NCI-H1048 (cell line): ENCODE results near the gene SMARCD2.

Experiments used
- DNase-seq: peaks from one replicate; lab custom pipeline; 2025; lab: John Stamatoyannopoulos, UW

The SMARCD2 gene

DNA sequence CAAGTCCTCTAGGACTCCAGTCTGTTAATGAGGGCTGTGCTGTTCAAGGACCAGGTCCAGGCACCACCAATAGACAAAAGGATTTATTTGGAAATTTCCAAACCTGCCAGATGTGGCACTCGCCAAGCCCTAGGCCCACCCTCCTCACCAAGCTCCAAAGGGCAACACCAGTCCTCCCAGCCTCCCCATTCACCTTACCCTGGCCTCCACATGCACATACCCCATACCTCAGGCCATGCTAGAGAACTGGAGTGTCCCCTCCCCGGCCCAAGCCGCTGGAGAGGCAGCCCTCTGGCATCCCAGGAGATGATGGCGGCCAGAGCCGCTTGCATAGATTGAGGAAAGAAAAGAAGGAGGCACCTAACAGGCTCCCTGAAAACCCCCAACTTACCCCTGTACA, 10.5 kb downstream of the SMARCD2 start:
- DNase-seq, result no peak

DNA sequence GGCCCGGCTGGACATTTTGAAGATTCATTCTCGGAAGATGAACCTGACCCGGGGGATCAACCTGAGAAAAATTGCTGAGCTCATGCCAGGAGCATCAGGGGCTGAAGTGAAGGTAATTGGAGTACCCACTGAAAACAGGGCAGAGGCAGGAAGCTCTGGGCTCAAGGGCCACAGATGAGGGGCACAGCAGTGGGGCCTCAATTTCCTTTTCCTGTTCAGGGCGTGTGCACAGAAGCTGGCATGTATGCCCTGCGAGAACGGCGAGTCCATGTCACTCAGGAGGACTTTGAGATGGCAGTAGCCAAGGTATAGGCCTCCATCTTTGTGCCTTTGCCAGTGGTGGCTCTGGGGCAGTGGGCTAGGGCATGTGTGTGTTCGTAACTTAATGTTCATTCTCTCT, 11.0 kb downstream of the SMARCD2 start:
- DNase-seq, result no peak

GRCh38 chr17:63830904-63831491, 11.5 kb downstream of the SMARCD2 start:
- no peak for DNase-seq

- no peak for DNase-seq
Observed at GRCh38 chr17:63830278-63830677, 12.2 kb downstream of the SMARCD2 start.

- no peak for DNase-seq
Observed at GRCh38 chr17:63828936-63829335, 13.5 kb downstream of the SMARCD2 start.

DNA sequence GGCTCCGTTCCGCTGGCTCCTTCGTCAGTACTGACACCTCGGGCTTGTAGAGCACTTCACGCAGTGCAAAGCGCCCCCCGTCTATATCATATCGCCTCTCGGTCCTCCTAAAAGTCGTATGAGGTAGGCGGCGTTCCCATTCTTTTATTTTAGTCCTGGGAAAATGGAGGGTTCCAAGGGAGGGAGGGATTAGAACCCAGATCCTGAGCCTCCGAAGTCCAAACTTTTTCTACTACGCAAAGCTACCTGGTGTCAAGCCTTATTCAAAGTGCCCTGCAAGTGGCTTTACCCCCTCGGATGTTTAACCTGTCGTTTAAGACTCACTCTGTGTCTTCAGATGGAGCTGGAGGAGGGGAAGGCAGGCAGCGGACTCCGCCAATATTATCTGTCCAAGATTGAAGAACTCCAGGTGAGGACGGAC, 14.7 kb downstream of the SMARCD2 start:
- no peak for DNase-seq

DNA sequence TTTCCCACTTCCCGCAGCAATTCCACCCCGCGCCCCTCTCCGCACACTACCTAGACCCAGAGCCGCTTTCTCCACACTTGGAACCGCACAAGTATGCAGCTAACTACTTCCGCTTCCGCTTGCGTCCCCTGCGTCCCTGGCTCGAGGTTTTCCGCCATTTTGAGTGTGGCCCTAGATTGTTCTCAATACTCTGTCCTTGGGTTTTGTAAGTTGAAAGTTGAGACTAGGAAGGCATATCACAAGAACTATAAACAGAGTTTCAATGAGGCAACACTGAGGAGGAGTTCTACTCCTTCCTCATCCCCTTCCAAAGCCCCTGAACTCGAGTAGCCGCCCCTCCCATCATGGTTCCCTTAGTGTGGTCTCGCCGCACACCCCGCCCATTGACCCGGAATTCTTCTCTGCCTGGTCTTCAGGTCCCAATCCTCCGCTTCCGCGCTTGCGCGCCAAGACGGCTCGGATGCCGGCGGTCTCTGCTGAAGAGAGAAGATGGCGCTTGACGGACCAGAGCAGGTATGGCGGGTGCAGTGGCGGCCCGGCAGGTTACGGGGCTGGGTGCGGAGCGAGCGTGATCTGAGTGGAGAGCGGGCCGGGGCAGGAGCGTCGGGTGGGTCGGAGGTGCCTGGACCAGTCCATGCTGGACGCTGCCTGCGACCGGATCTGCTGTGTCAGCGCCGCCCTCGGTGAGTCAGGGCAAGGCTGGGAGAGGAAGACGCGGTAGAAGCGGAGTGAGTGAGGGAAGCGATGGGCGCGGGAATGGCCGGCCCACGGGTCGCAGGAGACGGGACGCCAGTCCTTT, 15.3 kb downstream of the SMARCD2 start, which contains the start of the genes FTSJ3 and PSMC5:
Gene FTSJ3 (minus strand): TSS at position 662 of the 799 bp plus-strand sequence. CDS start 761 bp downstream, outside the sequence.
Gene PSMC5 (plus strand): TSS at position 430 of the 799 bp plus-strand sequence. CDS start 60 bp downstream, at position 490.
- DNase-seq, result peak; percentile 88

DNA sequence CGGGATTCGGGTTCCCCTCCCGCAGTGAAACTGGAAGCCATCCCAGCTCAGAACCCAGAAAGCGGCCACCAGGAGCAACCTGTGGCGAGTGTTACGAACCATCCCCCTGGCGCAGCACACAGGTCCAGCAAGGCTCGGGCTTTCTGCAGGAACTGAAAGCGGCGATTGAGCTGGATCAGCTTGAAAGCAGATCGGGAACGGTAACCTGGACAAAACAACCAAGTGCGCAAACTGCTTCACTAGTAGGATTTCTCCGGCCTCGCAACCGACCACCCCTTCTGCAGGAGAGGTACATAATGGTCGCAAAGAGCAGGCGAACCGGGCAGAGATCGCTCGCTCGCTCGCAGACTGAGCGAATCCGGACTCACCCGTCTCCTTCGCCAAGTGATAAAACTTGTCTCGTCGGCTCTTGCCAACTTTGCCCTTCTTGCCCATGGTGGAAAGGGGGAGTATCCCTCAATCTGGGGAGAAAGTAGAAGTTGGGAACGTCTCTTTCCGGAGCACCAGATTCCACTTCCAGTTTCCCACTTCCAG, 15.9 kb downstream of the SMARCD2 start:
- no peak for DNase-seq

DNA sequence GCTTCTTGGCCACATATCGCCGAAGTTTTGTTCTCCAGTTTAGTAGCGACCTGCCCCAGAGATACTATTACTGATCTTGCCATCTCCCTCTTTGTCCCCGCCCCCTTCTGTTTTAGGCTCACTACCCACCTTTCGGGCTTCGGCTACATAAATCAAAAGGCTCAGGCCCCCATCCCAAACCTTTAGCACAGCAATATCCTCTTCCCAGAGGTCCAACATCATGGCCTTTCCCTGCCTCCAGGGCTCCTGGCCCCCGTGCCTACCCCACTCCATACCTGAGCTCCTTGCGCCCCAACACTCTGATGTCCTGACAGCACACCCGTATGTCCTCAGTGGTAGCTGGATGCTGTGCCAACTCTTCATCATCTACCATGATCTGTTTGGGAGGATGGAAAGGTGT, 18.1 kb downstream of the SMARCD2 start:
- no peak for DNase-seq

DNA sequence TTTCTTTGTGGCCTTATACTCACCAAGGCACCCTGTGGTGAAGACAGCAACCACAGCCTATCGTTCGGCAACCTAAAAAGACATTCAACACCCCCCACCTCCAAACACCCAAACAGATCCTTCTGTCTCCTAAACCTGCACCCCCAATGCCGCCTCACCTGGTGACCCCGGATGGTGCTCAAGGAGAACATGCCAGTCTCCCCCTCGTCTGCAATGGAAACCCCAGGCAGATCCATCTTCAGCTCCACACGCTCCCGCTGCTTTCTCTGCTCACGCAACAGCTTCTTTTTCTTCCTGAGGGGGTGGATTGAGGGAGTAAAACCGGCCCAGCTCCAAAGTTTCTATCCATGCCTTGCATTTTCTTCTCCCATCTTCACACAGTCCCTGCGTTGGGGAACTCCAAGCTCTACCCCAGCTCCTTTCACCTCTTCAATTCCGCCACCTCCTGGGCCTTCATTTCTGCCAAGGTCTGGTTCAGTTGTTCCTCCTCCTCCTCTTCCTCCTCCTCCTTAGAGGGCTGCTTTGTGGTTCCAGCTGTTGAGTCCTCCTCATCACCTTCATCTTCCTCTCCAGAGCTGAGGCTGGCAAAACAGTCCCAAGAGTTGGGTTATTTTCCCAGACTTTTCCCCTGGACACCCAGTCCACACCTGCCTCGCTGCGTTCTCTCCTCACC, 18.7 kb downstream of the SMARCD2 start:
- no peak for DNase-seq

GRCh38 chr17:63822537-63822936, 19.9 kb downstream of the SMARCD2 start:
- DNase-seq, result no peak

- DNase-seq, result no peak
Observed at GRCh38 chr17:63821804-63822203, 20.7 kb downstream of the SMARCD2 start.

DNA sequence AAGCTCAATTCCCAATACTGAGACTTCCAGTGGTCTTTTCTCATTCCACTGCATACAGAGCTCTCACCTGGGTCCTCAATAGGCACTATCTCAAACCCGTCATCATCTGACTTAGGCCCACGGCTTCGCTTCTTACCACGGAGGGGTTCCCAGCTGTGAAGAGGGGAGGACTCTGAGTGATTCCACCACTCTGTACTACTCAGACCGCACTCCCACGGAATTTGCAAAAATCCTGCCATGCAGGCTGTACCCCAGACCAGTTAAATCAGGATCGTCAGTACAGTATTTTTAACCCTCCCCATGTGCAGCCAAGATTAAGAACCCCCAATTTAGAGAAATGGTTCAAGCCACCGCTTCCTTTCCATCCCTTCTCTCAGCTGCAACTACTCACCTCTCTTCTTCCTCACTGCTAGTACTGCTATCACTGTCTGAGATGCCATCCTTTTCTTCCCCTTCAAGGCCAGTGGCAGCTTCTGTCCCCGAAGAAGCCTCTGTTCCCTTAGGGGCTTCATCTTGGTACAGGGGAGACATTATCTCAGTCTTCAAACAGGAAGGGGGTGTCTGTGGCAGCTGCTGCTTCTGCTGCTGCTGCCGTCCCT, 21.4 kb downstream of the SMARCD2 start:
- no peak for DNase-seq

DNA sequence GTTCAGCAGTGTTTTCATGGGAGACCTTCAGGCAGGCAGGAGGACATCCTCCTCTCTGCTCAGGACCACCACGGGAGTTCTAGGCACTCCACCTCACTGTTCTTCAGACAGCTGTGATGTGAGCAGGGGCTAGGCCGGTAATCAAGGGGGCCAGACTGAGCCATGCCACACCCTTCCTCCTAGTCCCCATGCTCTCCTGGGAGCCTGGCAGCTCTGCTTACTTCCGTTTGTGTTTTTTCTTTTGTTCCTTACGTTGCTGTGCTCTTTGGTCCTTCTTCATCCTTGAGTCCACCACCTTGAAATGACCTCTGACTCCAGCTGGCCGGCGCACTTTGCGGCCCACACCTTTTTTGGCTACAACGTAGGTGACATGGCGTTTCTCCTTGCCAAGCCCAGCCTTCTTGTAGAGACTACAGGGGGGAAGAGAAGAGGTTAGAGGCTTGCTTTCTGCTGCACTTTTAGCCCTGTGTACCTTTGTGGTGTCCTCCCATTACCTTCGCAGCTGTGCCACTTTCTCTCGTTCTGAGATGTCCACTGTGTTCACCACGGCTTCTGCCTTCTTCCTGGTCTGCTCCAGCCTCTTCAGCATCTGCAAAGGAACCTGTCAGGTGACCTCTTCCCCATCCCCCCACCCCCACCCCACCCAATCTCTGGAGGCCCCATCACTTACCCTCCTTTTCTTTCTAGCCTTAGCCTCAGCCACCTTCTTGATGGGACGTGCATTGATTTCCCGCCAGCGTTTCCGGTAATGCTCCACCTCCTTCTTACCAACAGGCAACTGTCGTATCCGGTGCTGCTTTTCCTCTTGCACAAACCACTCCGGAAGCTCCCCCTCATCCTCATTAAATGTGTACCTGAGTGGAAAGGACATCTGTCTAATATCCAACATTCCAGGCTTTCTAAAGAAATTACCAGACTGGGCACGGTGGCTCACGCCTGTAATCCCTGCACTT, 22.6 kb downstream of the SMARCD2 start:
- DNase-seq, result no peak

GRCh38 chr17:63819131-63819530, 23.4 kb downstream of the SMARCD2 start:
- DNase-seq, result no peak

DNA sequence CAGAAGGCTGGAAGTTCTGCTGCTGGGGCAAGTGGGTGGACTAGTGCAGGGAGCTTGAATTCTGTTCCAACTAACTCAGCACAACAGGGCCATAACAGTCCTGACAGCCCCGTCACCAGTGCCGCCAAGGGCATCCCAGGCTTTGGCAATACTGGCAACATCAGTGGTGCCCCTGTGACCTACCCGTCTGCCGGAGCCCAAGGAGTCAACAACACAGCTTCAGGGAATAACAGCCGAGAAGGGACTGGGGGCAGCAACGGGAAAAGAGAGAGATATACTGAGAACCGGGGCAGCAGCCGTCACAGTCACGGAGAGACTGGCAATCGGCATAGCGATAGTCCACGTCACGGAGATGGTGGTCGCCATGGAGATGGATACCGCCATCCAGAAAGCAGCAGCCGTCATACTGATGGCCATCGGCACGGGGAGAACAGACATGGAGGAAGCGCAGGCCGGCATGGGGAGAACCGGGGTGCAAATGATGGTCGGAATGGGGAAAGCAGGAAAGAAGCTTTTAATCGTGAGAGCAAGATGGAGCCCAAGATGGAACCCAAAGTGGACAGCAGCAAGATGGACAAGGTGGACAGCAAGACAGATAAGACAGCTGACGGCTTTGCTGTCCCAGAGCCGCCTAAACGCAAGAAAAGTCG, 24.6 kb downstream of the SMARCD2 start:
- DNase-seq, result no peak

DNA sequence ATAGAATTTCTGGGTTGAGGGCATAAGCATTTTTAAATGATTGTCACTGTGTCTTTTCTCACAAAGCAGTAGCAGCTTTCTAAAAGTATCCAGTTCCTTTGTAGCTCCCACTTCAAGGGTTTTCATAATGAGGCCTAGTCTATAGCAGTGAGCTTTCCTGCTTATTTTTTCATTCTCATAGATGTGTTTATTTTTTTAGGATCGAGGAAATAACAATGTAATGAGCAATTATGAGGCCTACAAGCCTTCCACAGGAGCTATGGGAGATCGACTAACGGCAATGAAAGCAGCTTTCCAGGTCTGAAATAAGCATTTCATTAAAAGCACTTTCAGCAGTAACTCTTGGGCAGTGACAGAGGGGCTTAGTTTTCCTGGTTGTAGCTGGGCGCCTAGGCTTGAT, 25.8 kb downstream of the SMARCD2 start:
- no peak for DNase-seq

GRCh38 chr17:63816123-63816522, 26.4 kb downstream of the SMARCD2 start:
- DNase-seq, result no peak

GRCh38 chr17:63809970-63810369, 32.5 kb downstream of the SMARCD2 start:
- no peak for DNase-seq

- DNase-seq, result no peak
Observed at GRCh38 chr17:63805591-63805990, 36.9 kb downstream of the SMARCD2 start.

DNA sequence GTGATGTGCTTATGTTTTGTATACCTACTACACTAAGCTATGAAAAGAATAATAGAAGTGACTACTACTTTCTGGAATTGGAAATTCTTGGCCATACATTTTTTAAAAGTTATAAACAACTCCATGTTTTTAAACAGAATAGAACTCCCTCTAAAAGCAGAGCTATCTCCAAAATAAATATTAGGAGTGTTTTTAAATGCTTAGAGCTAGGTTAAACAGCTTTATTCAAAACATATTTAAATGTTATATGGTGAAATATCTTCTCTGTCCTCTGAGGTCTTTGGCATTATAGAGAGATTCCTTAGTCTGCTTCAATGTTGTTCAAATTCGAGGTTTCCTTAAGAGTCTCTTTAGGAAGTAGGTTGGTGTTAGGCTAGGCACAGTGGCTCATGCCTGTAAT, 38.2 kb downstream of the SMARCD2 start:
- DNase-seq, result no peak
